K562 (cell line): ENCODE results near the gene MAN1B1. TPM values are rescaled to one million over a fixed set of nuclear protein-coding genes. Genes with fewer than 3 reads are reported as not detected.

Experiments
- FOS ChIP-seq: IDR thresholded peaks from 3 replicates; pipeline ENCODE4 v1.6.1; 2011; ENCODE audit not compliant: insufficient read length; ENCODE audit errors: extremely low read depth
- FOXK1 ChIP-seq: sonication (generic); formaldehyde crosslinking; IDR thresholded peaks from 2 replicates; pipeline ENCODE4 v1.8.0; 2022; ENCODE audit warnings: missing genetic modification reagents, mild to moderate bottlenecking, borderline replicate concordance
- GABPA ChIP-seq: fragments of 200-800 bp; sonication (Bioruptor generic); conservative IDR thresholded peaks from 2 replicates; pipeline ENCODE4 v1.6.1; 2016; ENCODE audit warnings: low read depth, missing genetic modification characterization, missing compliant biosample characterization
- HEY1 ChIP-seq: fragments of 250-450 bp; sonication (Bioruptor Pico); IDR thresholded peaks from 2 replicates; pipeline ENCODE4 v1.5.0; 2020; ENCODE audit warnings: mild to moderate bottlenecking, moderate library complexity, borderline replicate concordance
- NCOA6 ChIP-seq: fragments of 450-650 bp; IDR thresholded peaks from 2 replicates; pipeline ENCODE4 v1.6.1; 2017; ENCODE audit warnings: mild to moderate bottlenecking
- OTX1 ChIP-seq: fragments of 450-650 bp; formaldehyde crosslinking; IDR thresholded peaks from 2 replicates; pipeline ENCODE4 v1.4.0; 2022; ENCODE audit warnings: mild to moderate bottlenecking
- POLR3A ChIP-seq: IDR thresholded peaks from 2 replicates; pipeline ENCODE4 v1.6.1; 2011; ENCODE audit warnings: borderline replicate concordance, mild to moderate bottlenecking, moderate library complexity; ENCODE audit not compliant: insufficient read length, insufficient read depth; ENCODE audit errors: extremely low read depth
- SRSF3 ChIP-seq: fragments of 200-400 bp; formaldehyde crosslinking; IDR thresholded peaks from 2 replicates; pipeline ENCODE4 v1.6.1; 2016; ENCODE audit warnings: mild to moderate bottlenecking, low read length, moderate library complexity; ENCODE audit not compliant: insufficient read depth
- TGIF2 ChIP-seq: sonication (generic); formaldehyde crosslinking; IDR thresholded peaks from 2 replicates; pipeline ENCODE4 v1.8.1; 2022; ENCODE audit warnings: mild to moderate bottlenecking, missing genetic modification reagents, moderate library complexity
- TOE1 ChIP-seq, 2 experiments: fragments of 450-650 bp in 1 of 2; sonication (generic) in 1 of 2; formaldehyde crosslinking in 1 of 2; IDR thresholded peaks; 2 replicates each; pipeline versions ENCODE4 v1.7.1 to v1.8.0; 2016 to 2022; ENCODE audit warnings: borderline replicate concordance in 2 of 2, mild to moderate bottlenecking in 2 of 2, antibody characterized with exemption in 1 of 2, inconsistent platforms in 1 of 2, low read depth in 1 of 2, missing genetic modification reagents in 1 of 2, moderate library complexity in 1 of 2
- XRCC4 ChIP-seq: IDR thresholded peaks from one replicate; pipeline ENCODE4 v1.6.1; 2011; ENCODE audit not compliant: insufficient read depth, insufficient read length; ENCODE audit errors: extremely low read depth
- ZBTB12 ChIP-seq: fragments of 250-450 bp; sonication (Bioruptor Pico); IDR thresholded peaks from 2 replicates; pipeline ENCODE4 v1.4.0; 2020
- ZNF184 ChIP-seq: sonication (generic); formaldehyde crosslinking; IDR thresholded peaks from 2 replicates; pipeline ENCODE4 v1.5.0; 2020; ENCODE audit warnings: missing genetic modification reagents
- polyA plus RNA-seq, 8 experiments: library from polyadenylated mRNA; depleted of rRNA in 4 of 8; stranded (reverse) in 5 of 8; unstranded in 3 of 8; fragments of >200 nt; fragmentation: Nextera tagmentation in 2 of 8; fragmentation: Illumina TruSeq in 1 of 8; extraction: Ambion mirVana in 2 of 8; extraction: Trizol in 1 of 8; gene quantifications; 2 replicates each; pipeline versions ENCODE4 v1.2.1 to v1.2.3, GENCODE V29; 2011 to 2014; ENCODE audit warnings: inconsistent platforms in 1 of 8, missing spikeins in 1 of 8
- total RNA-seq, 7 experiments: library from RNA; depleted of rRNA in 6 of 7; stranded (reverse); fragments of >200 nt in 6 of 7; fragmentation: Illumina TruSeq in 2 of 7; extraction: Trizol in 2 of 7; gene quantifications; 2 replicates each; pipeline versions ENCODE4 v1.2.1 to v1.2.3, GENCODE V29; 2011 to 2021; ENCODE audit warnings: low replicate concordance in 1 of 7
- TF ChIP-seq, protein P1 (sequence below): sonication (generic); formaldehyde crosslinking; IDR thresholded peaks from 2 replicates; pipeline ENCODE4 v1.8.0; 2023; ENCODE audit warnings: mild to moderate bottlenecking, missing genetic modification reagents
- TF ChIP-seq, protein P2 (sequence below): fragments of 450-650 bp; IDR thresholded peaks from 2 replicates; pipeline ENCODE4 v1.6.1; 2016
- TF ChIP-seq, protein P3 (sequence below): fragments of 250-450 bp; sonication (Bioruptor Pico); IDR thresholded peaks from 2 replicates; pipeline ENCODE4 v1.5.1; 2021; ENCODE audit warnings: mild to moderate bottlenecking
- TF ChIP-seq, protein P4 (sequence below): IDR thresholded peaks from 2 replicates; pipeline ENCODE4 v1.6.1; 2014; ENCODE audit warnings: antibody characterized with exemption

The MAN1B1 gene
- total and polyA plus RNA-seq, 9 of the 15 experiments (the other 6 are each of a cell fraction or from before 2014, with no cell fraction given) = 0.55 to 36.6 (median 27.3) TPM

DNA sequence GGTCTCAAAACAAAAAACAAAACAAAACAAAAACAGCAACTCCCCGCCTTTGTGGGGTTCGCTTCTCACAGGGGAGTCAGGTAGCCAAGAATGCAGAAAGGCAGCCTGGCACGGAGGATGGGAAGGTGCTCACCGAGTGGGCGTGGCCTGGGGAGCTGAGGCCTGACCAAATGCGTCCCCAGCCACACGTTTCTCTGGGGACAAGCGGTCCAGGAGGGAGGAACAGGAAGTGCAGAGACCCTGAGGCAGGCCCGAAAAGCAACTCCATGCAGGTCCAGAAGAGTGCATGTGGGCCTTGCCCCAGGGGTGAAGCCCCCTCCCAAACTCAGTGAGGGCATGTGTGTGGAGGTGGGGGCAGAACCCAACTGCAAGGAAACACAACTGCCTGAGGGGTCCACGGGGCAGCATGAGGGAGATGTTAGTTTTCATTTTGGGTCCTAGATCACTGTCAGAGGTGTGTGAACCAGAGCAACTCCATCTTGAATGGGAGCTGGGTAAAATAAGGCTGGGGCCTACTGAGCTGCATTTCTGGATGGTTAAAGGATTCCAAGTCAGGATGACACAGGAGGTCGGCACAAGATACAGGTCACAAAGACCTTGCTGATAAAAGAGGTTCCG, 12.0 kb upstream of the MAN1B1 start (continued):
- TF ChIP-seq OTX1 = peak; percentile 99
- TF ChIP-seq, protein P1, sequence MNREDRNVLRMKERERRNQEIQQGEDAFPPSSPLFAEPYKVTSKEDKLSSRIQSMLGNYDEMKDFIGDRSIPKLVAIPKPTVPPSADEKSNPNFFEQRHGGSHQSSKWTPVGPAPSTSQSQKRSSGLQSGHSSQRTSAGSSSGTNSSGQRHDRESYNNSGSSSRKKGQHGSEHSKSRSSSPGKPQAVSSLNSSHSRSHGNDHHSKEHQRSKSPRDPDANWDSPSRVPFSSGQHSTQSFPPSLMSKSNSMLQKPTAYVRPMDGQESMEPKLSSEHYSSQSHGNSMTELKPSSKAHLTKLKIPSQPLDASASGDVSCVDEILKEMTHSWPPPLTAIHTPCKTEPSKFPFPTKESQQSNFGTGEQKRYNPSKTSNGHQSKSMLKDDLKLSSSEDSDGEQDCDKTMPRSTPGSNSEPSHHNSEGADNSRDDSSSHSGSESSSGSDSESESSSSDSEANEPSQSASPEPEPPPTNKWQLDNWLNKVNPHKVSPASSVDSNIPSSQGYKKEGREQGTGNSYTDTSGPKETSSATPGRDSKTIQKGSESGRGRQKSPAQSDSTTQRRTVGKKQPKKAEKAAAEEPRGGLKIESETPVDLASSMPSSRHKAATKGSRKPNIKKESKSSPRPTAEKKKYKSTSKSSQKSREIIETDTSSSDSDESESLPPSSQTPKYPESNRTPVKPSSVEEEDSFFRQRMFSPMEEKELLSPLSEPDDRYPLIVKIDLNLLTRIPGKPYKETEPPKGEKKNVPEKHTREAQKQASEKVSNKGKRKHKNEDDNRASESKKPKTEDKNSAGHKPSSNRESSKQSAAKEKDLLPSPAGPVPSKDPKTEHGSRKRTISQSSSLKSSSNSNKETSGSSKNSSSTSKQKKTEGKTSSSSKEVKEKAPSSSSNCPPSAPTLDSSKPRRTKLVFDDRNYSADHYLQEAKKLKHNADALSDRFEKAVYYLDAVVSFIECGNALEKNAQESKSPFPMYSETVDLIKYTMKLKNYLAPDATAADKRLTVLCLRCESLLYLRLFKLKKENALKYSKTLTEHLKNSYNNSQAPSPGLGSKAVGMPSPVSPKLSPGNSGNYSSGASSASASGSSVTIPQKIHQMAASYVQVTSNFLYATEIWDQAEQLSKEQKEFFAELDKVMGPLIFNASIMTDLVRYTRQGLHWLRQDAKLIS = no peak
- TF ChIP-seq POLR3A = no peak
- no peak for TF ChIP-seq SRSF3
- no peak for TF ChIP-seq TOE1 (IDR thresholded peaks at IDR 0.05; ENCODE audit: borderline replicate concordance)
- no peak for TF ChIP-seq TOE1 (CRISPR knock-in tag; IDR thresholded peaks at IDR 0.05; ENCODE audit: borderline replicate concordance, low read depth)
- peak; percentile 64 for TF ChIP-seq GABPA (tag)
- TF ChIP-seq, protein P2, sequence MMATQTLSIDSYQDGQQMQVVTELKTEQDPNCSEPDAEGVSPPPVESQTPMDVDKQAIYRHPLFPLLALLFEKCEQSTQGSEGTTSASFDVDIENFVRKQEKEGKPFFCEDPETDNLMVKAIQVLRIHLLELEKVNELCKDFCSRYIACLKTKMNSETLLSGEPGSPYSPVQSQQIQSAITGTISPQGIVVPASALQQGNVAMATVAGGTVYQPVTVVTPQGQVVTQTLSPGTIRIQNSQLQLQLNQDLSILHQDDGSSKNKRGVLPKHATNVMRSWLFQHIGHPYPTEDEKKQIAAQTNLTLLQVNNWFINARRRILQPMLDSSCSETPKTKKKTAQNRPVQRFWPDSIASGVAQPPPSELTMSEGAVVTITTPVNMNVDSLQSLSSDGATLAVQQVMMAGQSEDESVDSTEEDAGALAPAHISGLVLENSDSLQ = no peak
- no peak for TF ChIP-seq ZNF184
- TF ChIP-seq TGIF2 (CRISPR knock-in tag) = no peak
- TF ChIP-seq HEY1 (CRISPR knock-in tag) = peak; percentile 93; the same call in 1 of the 2 replicates
- TF ChIP-seq, protein P3, sequence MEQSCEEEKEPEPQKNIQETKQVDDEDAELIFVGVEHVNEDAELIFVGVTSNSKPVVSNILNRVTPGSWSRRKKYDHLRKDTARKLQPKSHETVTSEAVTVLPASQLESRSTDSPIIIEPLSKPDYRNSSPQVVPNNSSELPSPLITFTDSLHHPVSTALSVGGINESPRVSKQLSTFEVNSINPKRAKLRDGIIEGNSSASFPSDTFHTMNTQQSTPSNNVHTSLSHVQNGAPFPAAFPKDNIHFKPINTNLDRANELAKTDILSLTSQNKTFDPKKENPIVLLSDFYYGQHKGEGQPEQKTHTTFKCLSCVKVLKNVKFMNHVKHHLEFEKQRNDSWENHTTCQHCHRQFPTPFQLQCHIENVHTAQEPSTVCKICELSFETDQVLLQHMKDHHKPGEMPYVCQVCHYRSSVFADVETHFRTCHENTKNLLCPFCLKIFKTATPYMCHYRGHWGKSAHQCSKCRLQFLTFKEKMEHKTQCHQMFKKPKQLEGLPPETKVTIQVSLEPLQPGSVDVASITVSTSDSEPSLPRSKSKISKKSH (CRISPR knock-in tag) = peak; percentile 58; the same call in 1 of the 2 replicates
- TF ChIP-seq, protein P4, sequence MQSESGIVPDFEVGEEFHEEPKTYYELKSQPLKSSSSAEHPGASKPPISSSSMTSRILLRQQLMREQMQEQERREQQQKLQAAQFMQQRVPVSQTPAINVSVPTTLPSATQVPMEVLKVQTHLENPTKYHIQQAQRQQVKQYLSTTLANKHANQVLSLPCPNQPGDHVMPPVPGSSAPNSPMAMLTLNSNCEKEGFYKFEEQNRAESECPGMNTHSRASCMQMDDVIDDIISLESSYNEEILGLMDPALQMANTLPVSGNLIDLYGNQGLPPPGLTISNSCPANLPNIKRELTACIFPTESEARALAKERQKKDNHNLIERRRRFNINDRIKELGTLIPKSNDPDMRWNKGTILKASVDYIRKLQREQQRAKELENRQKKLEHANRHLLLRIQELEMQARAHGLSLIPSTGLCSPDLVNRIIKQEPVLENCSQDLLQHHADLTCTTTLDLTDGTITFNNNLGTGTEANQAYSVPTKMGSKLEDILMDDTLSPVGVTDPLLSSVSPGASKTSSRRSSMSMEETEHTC = no peak
- TF ChIP-seq XRCC4 = no peak
- TF ChIP-seq FOS = no peak
- no peak for TF ChIP-seq NCOA6
- no peak for TF ChIP-seq FOXK1
- peak; percentile 92 for TF ChIP-seq ZBTB12 (CRISPR knock-in tag)
